Stimulated activated CD8-positive, alpha-beta memory T cell treated with anti-CD3 and anti-CD28 coated beads, Interleukin-4, amount 100 ng/mL, for 4 hours (primary cell): ENCODE measurements around the gene GTSE1.
"Not testable (repeated sequence)": the region's sequence is repeated elsewhere in the genome, so short reads cannot be mapped to it uniquely, and the experiment has no call there.

Experiments
- DNase-seq, 2 donors: peaks; one replicate each; pipeline ENCODE4 v3.0.0-alpha.2; 2020; ENCODE audit warnings: low read depth in 2 of 2, low spot score in 1 of 2

GTSE1 gene

GRCh38 chr22:46293577-46294260 lies 3.0 kb upstream of the GTSE1 start:
- no peak for DNase-seq

GRCh38 chr22:46294784-46295183 lies 1.9 kb upstream of the GTSE1 start:
- no peak for DNase-seq

- no peak for DNase-seq
Measured at GRCh38 chr22:46295277-46295971, 1.2 kb upstream of the GTSE1 start.

GRCh38 chr22:46297151-46297812 lies 612 bp downstream of the GTSE1 start:
- DNase-seq, result no peak

- DNase-seq, result no peak
Measured at GRCh38 chr22:46299101-46299500, 2.4 kb downstream of the GTSE1 start.

GRCh38 chr22:46300491-46300890 lies 3.8 kb downstream of the GTSE1 start:
- DNase-seq, result no peak

GRCh38 chr22:46303347-46303965 lies 6.8 kb downstream of the GTSE1 start:
- no peak for DNase-seq

- DNase-seq, result no peak
Measured at GRCh38 chr22:46308283-46308988, 11.8 kb downstream of the GTSE1 start.

- DNase-seq, result no peak
Measured at GRCh38 chr22:46309526-46310085, 12.9 kb downstream of the GTSE1 start.

- no peak for DNase-seq
Measured at GRCh38 chr22:46312056-46312455, 15.4 kb downstream of the GTSE1 start.

GRCh38 chr22:46312848-46313247 lies 16.2 kb downstream of the GTSE1 start:
- not testable (repeated sequence) for DNase-seq

GRCh38 chr22:46315976-46316375 lies 19.3 kb downstream of the GTSE1 start:
- DNase-seq, result no peak

- no peak for DNase-seq
Measured at GRCh38 chr22:46317646-46318045, 21.0 kb downstream of the GTSE1 start.

GRCh38 chr22:46318576-46318975 lies 21.9 kb downstream of the GTSE1 start:
- no peak for DNase-seq

GRCh38 chr22:46319319-46319718 lies 22.6 kb downstream of the GTSE1 start:
- no peak for DNase-seq

GRCh38 chr22:46320166-46320710 lies 23.6 kb downstream of the GTSE1 start:
- no peak for DNase-seq

GRCh38 chr22:46320716-46321386 lies 24.2 kb downstream of the GTSE1 start:
- no peak for DNase-seq

GRCh38 chr22:46322711-46323110 lies 26.0 kb downstream of the GTSE1 start:
- DNase-seq, result no peak

- no peak for DNase-seq
Measured at GRCh38 chr22:46323162-46323561, 26.5 kb downstream of the GTSE1 start.

GRCh38 chr22:46326066-46326680 lies 29.5 kb downstream of the GTSE1 start:
- DNase-seq, result no peak
